Islet precursor cell (in vitro differentiated cells): ENCODE results near the gene MSL1.
"Not testable (repeated sequence)": the region's sequence is repeated elsewhere in the genome, so short reads cannot be mapped to it uniquely, and the experiment has no call there.

ENCODE experiments used
- DNase-seq: peaks from one replicate; pipeline ENCODE4 v3.0.0-alpha.2; 2018

MSL1 gene

DNA sequence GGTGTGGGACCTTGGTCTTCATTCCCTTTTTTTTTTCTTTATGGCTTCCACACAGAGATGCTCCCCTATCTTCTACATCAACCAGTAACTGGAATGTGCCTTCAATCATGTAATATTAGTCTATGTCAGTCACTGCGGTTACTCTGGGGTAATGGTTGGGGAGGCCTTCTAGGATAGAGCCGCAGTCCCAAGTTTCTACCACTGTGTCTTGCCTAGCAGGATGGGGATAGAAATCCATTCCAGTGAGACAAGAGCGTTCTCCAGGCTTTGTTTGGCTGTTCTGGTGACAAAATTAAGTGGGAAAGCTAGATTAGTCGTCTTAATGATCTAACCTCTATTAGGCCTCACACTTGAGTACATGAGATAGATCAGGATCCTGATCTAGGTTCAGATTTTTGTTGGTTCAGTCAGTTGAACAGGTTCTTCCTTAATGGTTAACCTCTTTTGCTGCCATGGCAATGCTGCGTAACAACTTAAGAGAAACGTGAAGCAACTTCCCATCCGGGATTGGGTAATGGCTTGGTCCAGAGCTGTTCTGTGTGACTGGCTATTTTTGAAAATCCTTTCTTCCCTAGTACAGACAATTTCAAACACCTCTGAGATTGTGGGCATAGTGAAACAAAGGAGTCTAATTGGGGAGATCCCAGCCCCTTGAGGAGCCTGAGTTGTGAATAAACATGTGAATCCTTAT, 8.7 kb downstream of the MSL1 start:
- no peak for DNase-seq

GRCh38 chr17:40134184-40134583, 12.4 kb downstream of the MSL1 start:
- DNase-seq = no peak

DNA sequence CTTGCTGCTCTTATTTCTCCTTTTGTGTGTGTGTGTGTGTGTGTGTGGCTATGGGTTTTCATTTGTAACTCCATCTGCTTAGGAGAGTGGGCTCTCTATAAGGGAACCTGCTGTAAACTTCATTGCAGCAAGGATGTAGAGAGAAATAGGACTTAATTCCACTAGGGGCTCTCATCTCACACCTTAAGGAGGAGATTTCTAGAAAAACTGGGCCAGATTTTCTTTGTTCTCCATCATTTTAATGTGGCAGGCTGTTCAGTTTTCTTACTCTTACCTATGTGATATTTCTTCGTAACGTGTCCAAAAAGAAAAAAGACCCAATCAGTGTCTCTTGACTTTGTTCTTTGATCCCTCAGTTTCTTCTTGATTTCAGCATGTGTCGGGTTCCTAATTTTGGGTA, 14.0 kb downstream of the MSL1 start:
- no peak for DNase-seq

- DNase-seq = no peak
Observed at GRCh38 chr17:40139566-40140058, 17.8 kb downstream of the MSL1 start.

DNA sequence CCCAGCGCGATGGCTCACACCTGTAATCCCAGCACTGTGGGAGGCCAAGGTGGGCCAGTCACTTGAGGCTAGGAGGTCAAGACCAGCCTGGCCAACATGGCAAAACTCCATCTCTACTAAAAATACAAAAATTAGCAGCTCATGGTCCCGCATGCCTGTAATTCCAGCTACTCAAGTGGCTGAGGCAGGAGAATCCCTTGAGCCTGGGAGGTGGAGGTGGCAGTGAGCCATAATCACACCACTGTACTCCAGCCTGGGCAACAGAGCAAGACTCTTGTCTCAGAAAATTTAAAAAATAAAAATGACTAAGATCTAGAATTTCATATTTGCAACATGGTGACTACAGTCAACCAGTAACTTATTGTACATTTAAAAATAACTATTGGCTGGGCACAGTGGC, 21.4 kb downstream of the MSL1 start:
- not testable (repeated sequence) for DNase-seq

DNA sequence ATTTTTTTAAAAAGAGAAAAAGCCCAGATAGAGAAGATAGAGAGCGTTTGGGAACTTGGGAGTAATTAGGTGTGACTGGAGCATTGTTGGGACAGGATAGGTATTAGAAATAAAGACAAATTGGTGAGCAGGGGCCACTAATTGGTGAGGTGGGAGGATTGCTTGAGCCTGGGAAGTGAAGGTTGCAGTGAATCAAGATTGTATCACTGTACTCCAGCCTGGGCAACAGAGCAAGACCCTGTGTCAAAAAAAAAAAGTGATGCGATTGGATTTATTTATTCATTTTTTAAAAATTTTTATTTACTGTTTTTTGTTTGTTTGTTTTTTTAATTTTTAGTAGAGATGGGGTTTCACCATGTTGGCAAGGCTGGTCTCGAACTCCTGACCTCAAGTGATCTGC, 23.7 kb downstream of the MSL1 start:
- DNase-seq = no peak

DNA sequence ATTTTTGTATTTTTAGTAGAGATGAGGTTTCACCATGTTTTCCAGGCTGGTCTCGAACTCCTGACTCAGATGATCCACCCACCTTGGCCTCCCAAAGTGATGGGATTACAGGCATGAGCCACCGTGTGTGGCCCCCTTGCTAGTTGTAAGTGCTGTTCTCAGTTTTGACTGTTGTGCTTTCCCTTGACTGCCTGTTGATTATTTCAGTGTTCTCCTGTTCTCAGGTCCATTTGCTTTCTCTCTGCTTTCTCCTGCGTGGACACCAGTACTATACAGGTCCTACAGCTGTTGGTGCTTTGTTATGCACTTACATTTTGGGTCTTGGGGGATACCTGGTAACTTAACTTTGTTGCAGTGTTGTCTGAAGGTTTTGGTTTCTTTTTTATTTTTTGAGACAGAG, 26.8 kb downstream of the MSL1 start:
- no peak for DNase-seq

- DNase-seq = no peak
Observed at GRCh38 chr17:40150276-40150675, 28.5 kb downstream of the MSL1 start.

- no peak for DNase-seq
Observed at GRCh38 chr17:40151414-40151963, 29.7 kb downstream of the MSL1 start.

DNA sequence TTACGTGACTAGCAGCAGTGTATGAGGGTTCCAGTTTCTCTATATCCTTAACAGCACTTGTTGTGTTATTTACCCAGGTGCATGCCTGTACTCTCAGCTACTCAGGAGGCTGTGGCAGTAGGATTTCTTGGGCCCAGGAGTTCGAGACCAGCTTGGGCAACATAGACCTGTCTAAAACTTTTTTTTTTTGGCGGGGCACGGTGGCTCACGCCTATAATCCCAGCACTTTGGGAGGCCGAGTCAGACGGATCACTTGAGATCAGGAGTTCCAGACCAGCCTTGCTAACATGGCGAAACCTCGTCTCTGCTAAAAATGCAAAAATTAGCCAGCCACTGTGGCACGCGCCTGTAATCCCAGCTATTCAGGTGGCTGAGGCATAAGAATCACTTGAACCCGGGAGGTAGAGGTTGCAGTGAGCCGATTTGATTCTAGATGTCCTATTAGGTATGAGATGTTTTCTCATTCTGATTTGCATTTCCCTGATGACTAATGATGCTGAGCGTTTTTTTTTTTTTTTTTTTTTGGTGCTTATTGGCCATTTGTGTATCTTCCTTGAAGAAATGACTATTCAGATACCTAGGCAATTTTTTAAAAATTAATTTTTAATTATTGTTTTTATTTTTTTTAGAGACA, 31.9 kb downstream of the MSL1 start:
- DNase-seq = no peak

GRCh38 chr17:40157973-40158372, 36.2 kb downstream of the MSL1 start:
- DNase-seq = no peak

GRCh38 chr17:40158438-40159013, 36.8 kb downstream of the MSL1 start:
- DNase-seq = no peak

DNA sequence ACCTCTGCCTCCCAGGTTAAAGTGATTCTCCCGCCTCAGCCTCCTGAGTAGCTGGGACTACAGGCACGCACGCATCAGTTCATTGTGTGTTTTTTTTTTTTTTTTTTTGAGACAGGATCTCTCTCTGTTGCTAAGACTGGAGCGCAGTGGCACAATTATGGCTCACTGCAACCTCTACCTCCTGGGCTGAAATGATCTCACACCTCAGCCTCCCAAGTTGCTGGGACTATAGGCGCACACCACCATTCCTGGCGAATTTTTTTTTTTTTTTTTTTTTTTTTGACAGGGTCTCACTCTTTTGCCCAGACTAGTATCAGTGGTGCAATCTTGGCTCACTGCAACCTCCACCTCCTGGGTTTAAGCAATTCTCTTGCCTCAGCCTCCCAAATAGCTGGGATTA, 37.7 kb downstream of the MSL1 start:
- no peak for DNase-seq

GRCh38 chr17:40167685-40168261, 46.0 kb downstream of the MSL1 start:
- peak; percentile 56 for DNase-seq

DNA sequence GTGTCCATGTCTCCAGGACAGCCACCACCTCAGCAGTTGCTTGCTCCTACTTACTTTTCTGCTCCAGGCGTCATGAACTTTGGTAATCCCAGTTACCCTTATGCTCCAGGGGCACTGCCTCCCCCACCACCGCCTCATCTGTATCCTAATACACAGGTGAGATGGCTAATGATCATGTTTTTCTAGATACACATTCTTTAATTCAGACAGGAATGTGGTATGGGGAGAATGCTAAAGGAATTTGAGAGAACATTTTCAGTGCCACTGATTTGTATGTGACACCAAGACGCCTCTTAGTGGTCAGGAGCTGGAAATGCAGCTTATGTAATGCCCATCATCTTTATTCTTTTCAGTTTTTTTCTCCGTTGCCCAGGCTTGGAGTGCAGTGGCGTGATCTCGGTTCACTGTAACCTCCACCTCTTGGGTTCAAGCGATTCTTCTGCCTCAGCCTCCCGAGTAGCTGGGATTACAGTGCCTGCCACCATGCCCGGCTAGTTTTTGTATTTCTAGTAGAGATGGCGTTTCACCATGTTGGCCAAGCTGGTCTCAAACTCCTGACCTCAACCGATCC, 46.6 kb downstream of the MSL1 start:
- peak; percentile 72 for DNase-seq

DNA sequence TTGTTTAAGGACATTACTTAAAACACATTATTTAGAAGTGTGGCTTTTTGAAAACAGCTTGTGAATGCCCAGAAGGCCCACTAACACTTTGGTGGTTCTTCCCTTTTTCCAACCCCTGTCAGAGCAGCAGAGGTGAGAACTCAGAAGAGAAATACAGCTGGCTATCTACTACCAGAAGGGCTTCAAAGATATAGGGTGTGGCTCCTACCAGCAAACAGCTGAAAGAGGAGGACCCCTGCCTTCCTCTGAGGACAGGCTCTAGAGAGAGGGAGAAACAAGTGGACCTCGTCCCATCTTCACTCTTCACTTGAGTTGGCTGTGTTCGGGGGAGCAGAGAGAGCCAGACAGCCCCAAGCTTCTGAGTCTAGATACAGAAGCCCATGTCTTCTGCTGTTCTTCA, 48.6 kb downstream of the MSL1 start:
- DNase-seq = no peak

GRCh38 chr17:40171750-40172149, 50.0 kb downstream of the MSL1 start:
- no peak for DNase-seq

GRCh38 chr17:40173091-40173777, 51.5 kb downstream of the MSL1 start:
- DNase-seq = no peak

GRCh38 chr17:40173778-40174135, 52.0 kb downstream of the MSL1 start:
- no peak for DNase-seq

- DNase-seq = no peak
Observed at GRCh38 chr17:40174514-40174913, 52.7 kb downstream of the MSL1 start.

DNA sequence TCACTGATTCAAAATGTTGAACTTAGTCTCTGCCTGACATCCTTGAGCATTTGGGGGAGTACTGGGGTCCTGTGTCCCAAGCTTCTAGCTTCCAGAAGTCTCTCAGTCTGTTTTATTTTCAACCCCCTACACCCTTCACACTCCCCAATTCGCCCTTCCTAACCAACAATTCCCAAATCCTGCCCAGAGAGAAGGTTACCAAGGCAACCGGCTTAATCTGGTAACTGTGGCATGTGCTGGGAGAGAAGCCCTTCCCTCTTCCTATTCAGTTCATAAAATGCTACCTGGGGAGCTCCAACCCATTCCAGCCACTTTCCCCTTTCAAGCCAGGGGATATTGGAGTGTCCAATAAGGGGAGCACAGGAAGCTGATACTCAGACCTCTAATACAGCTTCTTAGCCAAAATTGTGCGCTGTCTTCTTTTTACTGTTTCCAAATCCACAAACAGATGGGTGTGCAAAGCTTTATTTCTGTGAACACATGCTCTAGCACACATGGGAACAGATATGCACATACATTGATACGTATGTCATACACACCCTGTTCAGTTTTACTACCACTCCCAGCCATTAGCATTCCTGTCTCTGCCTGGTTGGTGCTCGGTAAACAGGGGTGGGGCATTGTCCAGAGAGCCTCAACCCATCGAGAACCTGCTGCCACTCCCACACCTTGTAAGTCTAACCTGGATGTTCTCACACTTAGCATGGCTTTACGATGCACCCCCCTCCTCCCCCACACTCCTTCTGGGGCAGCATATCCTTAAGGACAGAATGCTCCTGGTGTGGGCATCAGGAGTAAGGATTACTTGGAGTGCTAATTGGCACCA, 54.4 kb downstream of the MSL1 start:
- DNase-seq = no peak

DNA sequence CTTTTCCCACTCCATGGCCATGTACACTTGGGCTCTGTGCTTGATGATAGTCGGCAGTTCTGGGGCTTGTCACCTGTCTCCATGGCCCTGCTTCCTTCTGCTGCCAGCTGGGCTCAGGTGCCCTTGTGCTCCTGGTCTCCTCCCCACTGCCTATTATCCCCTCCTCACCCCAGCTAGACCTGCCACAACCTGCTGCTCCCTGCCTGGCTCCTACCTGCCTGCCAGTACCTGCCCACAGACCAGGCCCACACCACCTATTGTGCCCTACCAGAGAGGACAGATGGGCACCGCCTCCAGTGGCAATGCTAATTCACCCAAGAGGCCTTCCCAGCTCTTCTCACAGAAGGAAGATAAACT, 55.0 kb downstream of the MSL1 start:
- no peak for DNase-seq
